ENCODE measurements around the gene PAQR4. TPM values are rescaled to one million over a fixed set of nuclear protein-coding genes. Genes with fewer than 3 reads are reported as not detected.

The PAQR4 gene
- total RNA-seq, 1 donor from 2014 or later, result 11.8 TPM

- DNase-seq (ENCODE audit: low spot score), result no peak
- no peak overlapping the region for H3K4me3 Mint-ChIP-seq (ENCODE audit: unreplicated experiment)
- H3K27ac Mint-ChIP-seq (ENCODE audit: unreplicated experiment), result no peak overlapping the region
Measured at GRCh38 chr16:2990891-2991290, 21.7 kb downstream of the PAQR4 start.

GRCh38 chr16:2991566-2992261 lies 22.6 kb downstream of the PAQR4 start:
- Mint-ChIP-seq H3K4me3 (ENCODE audit: unreplicated experiment) (no peak overlapping the region), H3K9me3 (ENCODE audit: unreplicated experiment) (no peaks in the 10 kb centered on the region), H3K36me3 (ENCODE audit: low read depth, unreplicated experiment) (no peaks in the 10 kb centered on the region), H3K27ac (ENCODE audit: unreplicated experiment) (no peak overlapping the region), H3K27me3 (ENCODE audit: unreplicated experiment) (peaks cover 4% of the 10 kb centered on the region), H3K4me1 (ENCODE audit: unreplicated experiment) (no peaks in the 10 kb centered on the region)
- no peak for DNase-seq (ENCODE audit: low spot score)
- no peak for TF ChIP-seq CTCF (IDR thresholded peaks at IDR 0.05; ENCODE audit: unreplicated experiment)

More at GRCh38 chr16:2990891-2991290, 21.7 kb downstream of the PAQR4 start:
- Mint-ChIP-seq H3K36me3 (ENCODE audit: low read depth, unreplicated experiment) (no peaks in the 10 kb centered on the region), H3K4me1 (ENCODE audit: unreplicated experiment) (no peaks in the 10 kb centered on the region), H3K27me3 (ENCODE audit: unreplicated experiment) (peaks cover 2% of the 10 kb centered on the region), H3K9me3 (ENCODE audit: unreplicated experiment) (no peaks in the 10 kb centered on the region)
- TF ChIP-seq CTCF (IDR thresholded peaks at IDR 0.05; ENCODE audit: unreplicated experiment), result no peak

- no peak for DNase-seq (ENCODE audit: low spot score)
- Mint-ChIP-seq H3K27ac (ENCODE audit: unreplicated experiment) (no peak overlapping the region), H3K4me1 (ENCODE audit: unreplicated experiment) (no peaks in the 10 kb centered on the region), H3K4me3 (ENCODE audit: unreplicated experiment) (no peak overlapping the region), H3K36me3 (ENCODE audit: low read depth, unreplicated experiment) (no peaks in the 10 kb centered on the region), H3K9me3 (ENCODE audit: unreplicated experiment) (no peaks in the 10 kb centered on the region), H3K27me3 (ENCODE audit: unreplicated experiment) (peaks cover 4% of the 10 kb centered on the region)
- TF ChIP-seq CTCF (IDR thresholded peaks at IDR 0.05; ENCODE audit: unreplicated experiment), result no peak
Measured at GRCh38 chr16:2992383-2993081, 23.4 kb downstream of the PAQR4 start.

- Mint-ChIP-seq H3K27me3 (ENCODE audit: unreplicated experiment) (peaks cover 5% of the 10 kb centered on the region), H3K4me3 (ENCODE audit: unreplicated experiment) (no peak overlapping the region), H3K4me1 (ENCODE audit: unreplicated experiment) (no peaks in the 10 kb centered on the region), H3K36me3 (ENCODE audit: low read depth, unreplicated experiment) (no peaks in the 10 kb centered on the region), H3K9me3 (ENCODE audit: unreplicated experiment) (no peaks in the 10 kb centered on the region), H3K27ac (ENCODE audit: unreplicated experiment) (no peak overlapping the region)
- DNase-seq (ENCODE audit: low spot score), result no peak
- no peak for TF ChIP-seq CTCF (IDR thresholded peaks at IDR 0.05; ENCODE audit: unreplicated experiment)
Measured at GRCh38 chr16:2996298-2996697, 27.1 kb downstream of the PAQR4 start.

- Mint-ChIP-seq H3K4me3 (ENCODE audit: unreplicated experiment) (no peak overlapping the region), H3K27ac (ENCODE audit: unreplicated experiment) (no peak overlapping the region), H3K4me1 (ENCODE audit: unreplicated experiment) (no peaks in the 10 kb centered on the region), H3K9me3 (ENCODE audit: unreplicated experiment) (no peaks in the 10 kb centered on the region), H3K36me3 (ENCODE audit: low read depth, unreplicated experiment) (no peaks in the 10 kb centered on the region), H3K27me3 (ENCODE audit: unreplicated experiment) (peaks cover 9% of the 10 kb centered on the region)
- no peak for TF ChIP-seq CTCF (IDR thresholded peaks at IDR 0.05; ENCODE audit: unreplicated experiment)
- no peak for DNase-seq (ENCODE audit: low spot score)
Measured at GRCh38 chr16:2999929-3000328, 30.8 kb downstream of the PAQR4 start.
